ENCODE data around the gene GNPTAB.
A peak's percentile ranks its signal among the peaks of the same experiment; 100 is the strongest.

Gene GNPTAB

DNA sequence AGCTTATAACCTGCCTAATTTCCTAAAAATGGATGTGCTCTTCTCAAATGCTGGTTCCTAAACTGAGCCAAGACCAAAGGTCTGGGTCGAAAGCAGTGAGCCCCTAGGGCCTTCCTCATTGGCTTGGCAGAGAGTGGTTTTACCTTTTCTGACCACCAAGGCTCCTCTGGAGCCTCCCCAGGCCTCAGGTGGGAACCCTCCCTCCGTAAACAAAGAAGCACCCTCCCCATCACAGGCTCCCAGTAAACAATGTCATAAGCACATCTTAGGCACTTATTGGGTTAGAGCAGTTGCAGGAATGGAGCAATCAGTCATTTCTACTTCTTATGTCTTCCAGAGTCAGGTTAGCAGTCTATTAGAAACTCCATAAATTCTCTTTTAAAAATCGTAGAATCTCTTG is 127.3 kb downstream of the GNPTAB start:
- H3K4me1 Mint-ChIP-seq: peaks cover 38% of the 10 kb centered on the region
- no peaks in the 10 kb centered on the region for H3K9me3 Mint-ChIP-seq
- H3K27me3 Mint-ChIP-seq: no peaks in the 10 kb centered on the region
- no peak overlapping the region for H3K4me3 Mint-ChIP-seq
- peaks cover 4% of the 10 kb centered on the region for H3K36me3 Mint-ChIP-seq (ENCODE audit: insufficient read depth)
- no peak for DNase-seq (ENCODE audit: low spot score in 2 of 2)
- no peak overlapping the region for H3K27ac Mint-ChIP-seq (ENCODE audit: low read depth)
- no peak for ATAC-seq (replicated peaks; ENCODE audit: extremely low read depth, poor library complexity, severe bottlenecking)

DNA sequence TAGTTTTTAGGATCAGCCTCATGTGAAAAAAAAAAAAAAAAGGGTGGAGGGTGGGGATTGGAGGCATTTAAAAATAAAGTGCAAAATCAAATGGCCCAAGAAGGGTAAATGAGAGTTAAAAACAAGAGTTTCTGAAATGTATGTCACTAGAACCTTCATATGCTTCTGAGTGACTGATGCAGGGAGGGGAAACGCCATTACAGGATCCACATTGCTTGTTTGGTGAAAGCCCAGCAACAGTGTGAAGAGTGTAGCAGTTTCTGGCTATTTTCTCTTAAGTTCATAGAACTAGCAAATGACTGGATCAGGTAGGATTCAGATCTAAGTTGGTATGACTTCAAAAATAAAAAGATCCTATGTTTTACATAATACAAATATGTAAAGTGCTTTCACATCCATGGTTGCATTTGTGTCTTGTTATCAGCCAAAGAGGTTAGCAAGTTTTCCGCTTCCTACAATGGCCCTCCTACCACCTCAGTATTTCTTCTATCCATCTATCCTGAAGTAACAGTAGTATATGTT is 130.4 kb downstream of the GNPTAB start:
- DNase-seq (ENCODE audit: low spot score in 2 of 2): no peak
- no peaks in the 10 kb centered on the region for H3K27me3 Mint-ChIP-seq
- H3K36me3 Mint-ChIP-seq (ENCODE audit: insufficient read depth): peaks cover 11% of the 10 kb centered on the region
- ATAC-seq (replicated peaks; ENCODE audit: extremely low read depth, poor library complexity, severe bottlenecking): no peak
- no peak overlapping the region for H3K27ac Mint-ChIP-seq (ENCODE audit: low read depth)
- H3K9me3 Mint-ChIP-seq: no peaks in the 10 kb centered on the region
- H3K4me3 Mint-ChIP-seq: no peak overlapping the region
- H3K4me1 Mint-ChIP-seq: peaks cover 39% of the 10 kb centered on the region

DNA sequence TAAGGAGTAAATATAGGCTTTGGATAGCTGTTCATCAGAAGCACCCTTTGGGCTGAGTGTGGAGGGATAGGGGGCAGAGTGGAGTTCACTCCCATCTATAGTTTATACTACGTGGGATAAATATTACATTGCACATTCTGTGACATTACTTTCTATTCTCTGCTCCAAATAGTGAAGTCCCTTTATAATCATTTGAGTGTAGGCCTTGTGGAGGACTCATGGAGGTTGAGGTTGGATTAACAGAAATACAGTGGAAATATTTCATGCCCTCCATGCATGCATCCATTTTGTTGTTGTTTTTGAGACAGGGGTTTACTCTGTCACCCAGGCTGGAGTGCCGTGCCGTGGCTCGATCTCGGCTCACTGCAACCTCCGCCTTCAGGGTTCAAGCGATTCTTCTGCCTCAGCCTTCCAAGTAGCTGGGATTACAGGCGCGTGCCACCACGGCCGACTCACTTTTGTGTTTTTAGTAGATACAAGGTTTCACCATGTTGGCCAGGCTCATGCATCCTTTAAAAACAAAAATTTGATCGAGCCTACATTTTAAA is 131.9 kb downstream of the GNPTAB start:
- H3K4me1 Mint-ChIP-seq: peaks cover 39% of the 10 kb centered on the region
- H3K36me3 Mint-ChIP-seq (ENCODE audit: insufficient read depth): peaks cover 11% of the 10 kb centered on the region
- peak overlapping the region; percentile 76 for H3K27ac Mint-ChIP-seq (ENCODE audit: low read depth)
- no peak for ATAC-seq (replicated peaks; ENCODE audit: extremely low read depth, poor library complexity, severe bottlenecking)
- H3K9me3 Mint-ChIP-seq: no peaks in the 10 kb centered on the region
- peak overlapping the region; percentile 94 for H3K4me3 Mint-ChIP-seq
- H3K27me3 Mint-ChIP-seq: no peaks in the 10 kb centered on the region
- no peak for DNase-seq (ENCODE audit: low spot score in 2 of 2)

DNA sequence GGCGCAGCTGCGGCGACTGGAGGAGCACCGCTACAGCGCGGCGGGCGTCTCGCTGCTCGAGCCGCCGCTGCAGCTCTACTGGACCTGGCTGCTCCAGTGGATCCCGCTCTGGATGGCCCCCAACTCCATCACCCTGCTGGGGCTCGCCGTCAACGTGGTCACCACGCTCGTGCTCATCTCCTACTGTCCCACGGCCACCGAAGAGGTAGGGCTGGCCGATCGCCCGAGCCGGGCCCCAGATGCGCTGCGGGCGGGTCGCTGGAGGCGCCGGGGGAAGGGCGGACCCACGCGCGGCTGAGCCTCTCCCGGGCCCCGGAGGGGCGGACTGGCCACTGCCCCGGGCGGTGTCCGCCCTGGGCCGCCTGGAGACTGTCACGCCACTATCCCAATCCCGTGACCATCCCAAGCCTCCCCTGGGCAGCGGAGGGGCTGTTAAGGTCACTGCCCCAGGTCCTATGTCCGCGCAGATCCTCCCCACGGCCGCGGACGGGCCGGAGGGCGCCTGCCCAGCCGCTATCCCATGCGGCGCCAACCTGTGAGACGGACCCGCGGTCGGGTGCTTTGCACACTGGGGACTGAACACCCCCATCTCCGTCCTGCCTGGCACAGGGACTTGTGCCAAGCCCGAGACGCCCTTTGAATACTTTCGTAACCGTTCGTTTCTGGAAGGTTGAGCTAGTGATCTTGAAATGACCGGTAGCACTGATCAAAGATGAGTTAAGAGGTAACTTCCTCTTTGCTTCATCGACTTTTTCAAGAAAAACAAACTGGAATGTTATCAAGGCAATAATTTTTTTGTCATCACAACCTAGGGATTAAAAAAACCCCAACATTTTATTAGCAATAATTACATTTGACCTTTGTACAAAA is 132.6 kb downstream of the GNPTAB start:
- H3K36me3 Mint-ChIP-seq (ENCODE audit: insufficient read depth): peaks cover 11% of the 10 kb centered on the region
- peak overlapping the region; percentile 94 for H3K4me3 Mint-ChIP-seq
- H3K9me3 Mint-ChIP-seq: no peaks in the 10 kb centered on the region
- ATAC-seq (replicated peaks; ENCODE audit: extremely low read depth, poor library complexity, severe bottlenecking): peak; percentile 37
- DNase-seq (ENCODE audit: low spot score in 2 of 2): peak in 1 of 2 donors; percentile 10
- H3K27ac Mint-ChIP-seq (ENCODE audit: low read depth): peak overlapping the region; percentile 76
- H3K27me3 Mint-ChIP-seq: no peaks in the 10 kb centered on the region
- peaks cover 39% of the 10 kb centered on the region for H3K4me1 Mint-ChIP-seq

DNA sequence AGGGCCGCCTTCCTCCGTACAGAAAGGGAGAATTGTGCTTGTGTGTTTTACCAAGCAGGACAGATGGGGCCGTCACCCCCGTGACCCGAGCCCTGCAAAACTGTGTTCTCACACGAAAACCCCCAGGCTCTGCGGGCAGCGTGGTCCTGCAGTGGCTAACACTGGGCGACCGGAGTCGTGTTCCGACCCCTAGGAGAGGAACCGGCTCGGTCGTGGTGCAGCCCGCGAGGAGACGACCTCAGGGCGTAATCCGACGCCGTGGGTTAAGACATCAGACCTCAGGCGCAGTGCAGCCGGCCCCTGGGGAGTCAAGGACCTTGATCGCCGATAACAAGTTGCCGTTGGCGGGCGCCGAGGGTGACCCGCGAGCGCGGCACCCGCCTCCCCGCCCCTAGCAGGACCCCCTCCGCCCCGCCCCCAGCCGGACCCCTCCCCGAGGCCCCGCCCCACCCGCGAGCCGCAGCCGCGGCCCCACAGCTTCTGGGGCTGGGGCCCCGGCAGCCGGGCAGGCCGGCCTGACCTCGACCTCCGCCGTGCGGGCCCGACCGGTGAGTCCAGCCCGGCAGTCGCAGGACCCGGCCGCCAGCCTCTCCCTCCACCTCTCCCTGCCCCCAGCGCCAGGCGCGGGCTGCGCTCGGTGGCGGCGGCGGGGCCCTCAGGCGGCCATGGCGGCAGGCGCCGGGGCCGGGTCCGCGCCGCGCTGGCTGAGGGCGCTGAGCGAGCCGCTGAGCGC is 133.4 kb downstream of the GNPTAB start, which contains the start of gene CHPT1:
Gene CHPT1, plus strand, starts transcription at position 444 of the 733 bp plus-strand sequence. Its CDS starts 222 bp downstream, at position 666.
- ATAC-seq (replicated peaks; ENCODE audit: extremely low read depth, poor library complexity, severe bottlenecking) (peak; percentile 77), DNase-seq (ENCODE audit: low spot score in 2 of 2) (peak; percentile 28 to 46)
- Mint-ChIP-seq H3K27me3 (no peaks in the 10 kb centered on the region), H3K4me3 (peak within 1 kb of the TSS; percentile 94), H3K4me1 (peaks cover 39% of the 10 kb centered on the region), H3K9me3 (no peaks in the 10 kb centered on the region), H3K36me3 (ENCODE audit: insufficient read depth) (peaks cover 11% of the 10 kb centered on the region), H3K27ac (ENCODE audit: low read depth) (peak within 1 kb of the TSS; percentile 76)

DNA sequence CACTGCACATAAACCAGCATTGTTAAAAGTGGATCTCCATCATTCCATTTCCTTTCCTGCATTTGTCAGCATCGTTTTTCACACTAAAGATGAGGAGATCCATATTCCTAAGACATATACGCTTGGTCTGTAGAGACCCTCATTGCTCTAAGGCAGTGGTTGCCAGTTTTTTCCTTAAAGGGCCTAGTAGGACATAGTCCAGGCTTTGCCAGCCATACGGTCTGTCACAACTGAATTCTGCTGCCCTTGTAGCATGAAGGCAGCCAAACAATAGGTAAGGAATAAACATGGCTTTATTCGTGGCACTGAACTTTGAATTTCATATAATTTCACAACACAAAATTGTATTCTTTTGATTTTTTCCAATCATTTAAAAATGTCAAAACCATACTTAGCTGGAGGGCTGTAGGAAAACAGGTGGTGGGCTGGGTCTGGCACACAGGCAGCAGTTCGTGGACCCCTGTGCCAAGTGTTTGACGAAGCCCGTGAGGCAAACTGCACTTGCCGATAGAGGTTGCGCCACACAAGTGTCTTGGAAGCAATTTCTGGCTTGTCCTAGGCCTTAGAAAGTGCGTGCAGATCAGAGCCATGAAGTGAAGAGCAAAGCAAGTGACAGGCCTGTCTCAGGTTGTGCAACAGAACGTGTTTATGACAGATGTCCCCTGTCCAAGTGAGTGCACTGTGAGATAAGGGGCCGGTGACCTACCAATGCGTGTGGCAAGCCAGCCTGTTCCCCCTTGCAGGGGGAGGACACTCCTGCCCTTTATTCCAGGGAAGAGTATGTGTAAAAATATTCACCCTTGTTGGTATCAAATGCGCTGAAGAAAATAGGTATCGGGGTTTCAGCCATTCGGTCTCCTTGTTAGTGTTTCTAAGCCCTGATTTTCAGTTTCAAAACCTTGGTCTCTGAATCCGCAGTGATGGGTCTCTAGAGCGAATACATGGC is 134.2 kb downstream of the GNPTAB start:
- peak overlapping the region; percentile 72 for H3K27ac Mint-ChIP-seq (ENCODE audit: low read depth)
- H3K9me3 Mint-ChIP-seq: no peaks in the 10 kb centered on the region
- peaks cover 36% of the 10 kb centered on the region for H3K4me1 Mint-ChIP-seq
- DNase-seq (ENCODE audit: low spot score in 2 of 2): no peak
- peaks cover 11% of the 10 kb centered on the region for H3K36me3 Mint-ChIP-seq (ENCODE audit: insufficient read depth)
- peak; percentile 3 for ATAC-seq (replicated peaks; ENCODE audit: extremely low read depth, poor library complexity, severe bottlenecking)
- H3K27me3 Mint-ChIP-seq: no peaks in the 10 kb centered on the region
- H3K4me3 Mint-ChIP-seq: peak overlapping the region; percentile 94

DNA sequence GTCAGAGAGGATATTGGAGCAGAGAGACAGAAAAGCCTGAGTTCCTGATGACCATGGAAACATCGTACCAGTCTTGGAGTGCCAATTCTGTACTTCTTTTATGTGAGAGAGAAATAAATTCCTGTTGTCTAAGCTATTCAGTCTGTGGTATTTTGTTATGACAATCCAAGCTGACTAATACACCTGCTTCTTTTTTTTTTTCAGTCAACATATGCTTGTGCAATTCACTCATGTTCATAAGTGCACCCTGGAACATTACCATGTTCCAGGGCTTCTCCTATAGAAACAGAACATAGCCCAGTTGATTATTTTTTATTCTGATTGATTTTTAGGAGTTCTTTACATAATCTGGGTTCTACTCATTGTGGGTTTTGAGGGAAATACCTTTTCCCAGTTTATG is 135.1 kb downstream of the GNPTAB start:
- H3K4me1 Mint-ChIP-seq: peaks cover 29% of the 10 kb centered on the region
- no peak for ATAC-seq (replicated peaks; ENCODE audit: extremely low read depth, poor library complexity, severe bottlenecking)
- H3K27me3 Mint-ChIP-seq: no peaks in the 10 kb centered on the region
- DNase-seq (ENCODE audit: low spot score in 2 of 2): no peak
- peak overlapping the region; percentile 72 for H3K27ac Mint-ChIP-seq (ENCODE audit: low read depth)
- peaks cover 11% of the 10 kb centered on the region for H3K36me3 Mint-ChIP-seq (ENCODE audit: insufficient read depth)
- H3K4me3 Mint-ChIP-seq: no peak overlapping the region
- no peaks in the 10 kb centered on the region for H3K9me3 Mint-ChIP-seq
